Ishikawa (cell line): ENCODE results near the gene RIMBP2.

Experiments
- CEBPB ChIP-seq: IDR thresholded peaks from 2 replicates; pipeline ENCODE4 v1.6.1; 2012
- CREB1 ChIP-seq: IDR thresholded peaks from 2 replicates; pipeline ENCODE4 v1.6.1; 2012; ENCODE audit warnings: low read depth
- MAX ChIP-seq: IDR thresholded peaks from 2 replicates; pipeline ENCODE4 v1.6.1; 2012
- NFIC ChIP-seq: IDR thresholded peaks from 2 replicates; pipeline ENCODE4 v1.6.1; 2012
- RAD21 ChIP-seq: IDR thresholded peaks from 2 replicates; pipeline ENCODE4 v1.6.1; 2012; ENCODE audit warnings: low read depth
- REST ChIP-seq: IDR thresholded peaks from 2 replicates; pipeline ENCODE4 v1.6.1; 2012; ENCODE audit warnings: low read depth, mild to moderate bottlenecking
- TAF1 ChIP-seq: IDR thresholded peaks from 2 replicates; pipeline ENCODE4 v1.6.1; 2012; ENCODE audit warnings: low read depth, mild to moderate bottlenecking
- TEAD4 ChIP-seq: IDR thresholded peaks from 2 replicates; pipeline ENCODE4 v1.6.1; 2012
- USF1 ChIP-seq: IDR thresholded peaks from 2 replicates; pipeline ENCODE4 v1.6.1; 2012
- YY1 ChIP-seq: IDR thresholded peaks from 2 replicates; pipeline ENCODE4 v1.6.1; 2012; ENCODE audit warnings: low read depth
- ZBTB7A ChIP-seq: IDR thresholded peaks from 2 replicates; pipeline ENCODE4 v1.6.1; 2012; ENCODE audit warnings: low read depth

- TF ChIP-seq ZBTB7A, result no peak
- TF ChIP-seq TAF1, result no peak
- no peak for TF ChIP-seq NFIC
- TF ChIP-seq RAD21, result no peak
- no peak for TF ChIP-seq REST
- TF ChIP-seq MAX, result no peak
- no peak for TF ChIP-seq USF1
- no peak for TF ChIP-seq YY1
- no peak for TF ChIP-seq CEBPB
- TF ChIP-seq CREB1, result no peak
- TF ChIP-seq TEAD4, result no peak
These were observed 144.4 kb downstream of the RIMBP2 start for GRCh38 chr12:130571734-130572133.
